Stimulated activated CD4-positive, alpha-beta T cell treated with anti-CD3 and anti-CD28 coated beads, Interleukin-15, amount 100 ng/mL, for 48 hours (primary cell): ENCODE data around the gene DGAT2.

Source experiments
- DNase-seq, 2 donors: peaks; one replicate each; pipeline ENCODE4 v3.0.0-alpha.2; 2020; ENCODE audit warnings: low read depth in 2 of 2

The DGAT2 gene

DNA sequence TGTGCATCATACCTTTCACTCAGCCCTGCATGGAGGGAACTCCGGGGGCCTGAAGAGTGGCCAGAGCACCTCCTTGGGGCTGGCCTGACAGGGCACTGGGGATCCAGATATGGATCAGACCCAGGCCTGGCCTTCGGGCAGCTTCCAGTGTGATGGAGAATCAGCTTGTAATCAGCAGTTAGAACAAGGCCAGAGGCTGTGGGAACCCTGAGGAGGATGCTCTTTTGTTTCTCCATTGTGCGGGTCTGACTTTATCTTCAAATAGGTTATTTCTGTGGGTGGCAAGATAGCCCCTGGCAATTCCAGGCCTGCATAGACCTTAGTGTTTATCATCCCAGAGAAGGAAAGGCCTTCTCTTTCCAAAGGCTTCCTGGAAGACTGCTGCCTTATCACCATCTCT is 12.3 kb downstream of the DGAT2 start:
- no peak for DNase-seq

DNA sequence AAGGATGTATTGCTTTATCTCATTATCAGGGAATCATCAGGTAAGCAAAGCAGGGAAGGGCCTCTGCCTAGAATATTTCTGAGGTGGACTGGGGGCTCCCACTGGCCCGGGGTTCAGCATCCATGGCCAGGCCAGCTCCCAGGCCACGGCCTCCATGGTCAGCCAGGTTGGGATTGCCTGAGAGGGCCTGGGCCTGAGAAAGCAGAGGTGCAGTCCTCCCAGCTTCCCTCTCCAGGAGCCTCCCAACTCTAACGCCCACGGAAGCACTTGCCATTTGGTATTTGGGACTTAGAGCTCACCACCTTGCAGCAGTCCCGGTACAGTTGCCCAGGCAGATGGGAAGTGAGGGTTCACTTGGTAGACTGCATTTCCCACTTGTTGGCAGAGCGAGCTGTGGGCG is 12.7 kb downstream of the DGAT2 start:
- DNase-seq, result no peak

DNA sequence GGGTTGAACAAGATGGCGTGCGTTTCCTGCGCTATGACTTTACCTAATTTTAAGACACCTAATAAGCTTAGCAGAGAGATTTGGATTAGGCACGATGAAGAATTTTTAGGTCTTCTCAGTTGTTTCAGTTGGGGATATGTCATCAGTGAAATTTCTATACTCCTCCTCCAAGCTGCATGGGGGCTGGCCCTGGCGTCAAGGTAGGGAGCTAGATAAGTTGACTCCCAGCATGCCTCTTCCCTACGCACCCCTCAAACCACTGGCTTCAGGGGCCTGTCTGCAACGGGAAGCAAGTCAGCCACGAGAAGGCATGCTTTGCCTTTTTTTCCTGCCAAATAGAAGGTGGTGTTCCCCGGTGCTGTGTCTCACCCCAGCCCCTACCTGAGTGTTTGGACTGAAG is 13.3 kb downstream of the DGAT2 start:
- DNase-seq, result no peak

DNA sequence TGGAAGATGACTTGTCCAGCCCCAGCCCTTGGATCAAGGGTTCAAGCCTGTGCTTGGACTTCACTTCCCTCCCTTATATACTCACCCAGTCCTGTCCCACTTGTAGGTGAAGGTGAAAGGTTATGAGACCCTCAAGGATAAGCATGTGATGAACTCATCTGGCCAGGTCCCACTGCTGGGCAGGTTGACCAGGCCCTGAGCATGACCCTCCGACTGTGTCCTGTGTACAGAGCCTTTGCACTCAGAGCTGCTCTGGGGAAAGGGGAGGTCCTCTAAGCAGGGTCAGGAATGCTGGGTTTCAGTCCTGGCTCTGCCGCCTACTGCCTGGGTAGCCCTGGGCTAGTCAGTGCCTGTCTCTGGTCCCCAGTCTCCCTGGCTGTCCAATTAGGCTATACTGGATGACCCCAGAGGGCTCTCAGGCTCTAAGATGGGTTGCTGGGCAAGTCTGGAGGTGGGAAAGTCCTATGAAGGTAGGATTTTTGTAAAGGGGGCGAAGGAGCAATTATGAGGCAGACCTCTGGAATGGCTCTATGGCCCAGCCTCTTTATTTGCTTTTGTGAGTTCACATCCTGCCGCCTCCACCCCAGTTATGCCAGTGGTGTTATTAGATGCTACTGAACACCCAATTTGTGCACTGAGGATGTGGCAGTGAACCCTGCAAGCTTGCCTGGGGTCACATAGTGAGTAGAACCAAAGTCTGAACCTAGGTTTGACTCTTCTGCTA is 14.1 kb downstream of the DGAT2 start:
- no peak for DNase-seq

DNA sequence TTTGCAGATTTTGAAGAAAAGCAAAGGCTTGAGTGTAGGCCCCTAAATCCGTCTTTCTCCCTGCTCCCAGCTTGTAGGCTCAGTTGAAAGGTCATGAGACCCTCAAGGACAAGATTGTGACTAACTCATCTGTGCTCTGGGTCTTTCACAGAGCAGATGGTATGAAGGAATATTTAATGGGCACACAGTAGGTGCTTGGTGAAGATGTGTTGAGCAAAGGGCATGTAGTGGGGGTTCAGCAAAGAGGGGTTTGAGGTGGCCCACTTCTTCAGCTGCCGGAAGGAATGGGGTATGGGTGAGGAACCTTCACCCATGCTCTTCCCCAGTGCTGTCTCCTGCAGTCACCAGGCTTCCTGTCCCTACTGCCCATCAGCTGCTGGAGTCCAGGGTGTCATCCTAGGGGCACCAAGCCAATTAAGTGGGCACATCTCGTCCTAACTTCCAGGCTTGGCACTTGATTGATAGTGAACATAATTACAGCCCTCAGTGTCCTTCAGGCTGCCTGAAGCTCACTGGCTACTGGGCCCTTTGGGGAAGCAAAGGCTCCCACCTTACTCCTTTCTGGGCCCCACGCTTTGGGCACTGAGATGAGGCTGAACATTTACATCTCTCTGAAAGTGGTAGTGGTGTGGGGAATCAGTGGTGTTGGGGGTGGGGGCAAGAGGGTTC is 15.0 kb downstream of the DGAT2 start:
- DNase-seq, result no peak

DNA sequence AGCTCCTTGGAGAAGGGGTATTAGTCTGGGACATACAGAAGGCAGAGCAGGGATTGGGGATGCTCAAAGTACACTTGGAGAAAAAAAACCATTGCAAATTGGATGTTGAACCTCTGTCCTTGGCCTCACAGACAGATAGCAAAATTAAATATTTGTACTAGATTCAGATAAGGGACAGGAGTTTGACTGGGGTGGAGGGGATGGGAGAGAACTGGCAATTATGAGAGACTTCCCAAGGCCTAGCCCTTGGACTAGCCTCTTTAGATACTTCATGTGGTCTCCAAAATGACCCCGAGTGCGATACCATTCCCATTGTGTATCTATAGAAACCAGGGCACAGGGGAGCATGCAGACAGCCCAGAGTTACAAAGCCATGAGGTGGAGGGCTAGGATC is 15.5 kb downstream of the DGAT2 start:
- no peak for DNase-seq

DNA sequence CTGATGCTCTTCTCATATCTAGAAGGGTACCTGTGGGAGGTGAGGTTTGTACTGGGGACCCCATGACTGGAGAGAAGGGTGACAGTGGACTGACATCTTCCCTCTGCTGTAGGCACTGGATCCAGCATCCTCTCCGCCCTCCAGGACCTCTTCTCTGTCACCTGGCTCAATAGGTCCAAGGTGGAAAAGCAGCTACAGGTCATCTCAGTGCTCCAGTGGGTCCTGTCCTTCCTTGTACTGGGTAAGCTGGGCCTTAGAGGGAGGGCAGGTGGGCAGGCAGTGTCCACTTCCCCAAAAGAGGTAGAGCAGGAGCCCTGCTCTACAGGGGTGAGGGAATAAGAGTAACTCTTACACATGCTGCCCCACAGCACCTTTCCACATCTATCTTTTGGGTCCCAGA is 15.9 kb downstream of the DGAT2 start:
- no peak for DNase-seq

DNA sequence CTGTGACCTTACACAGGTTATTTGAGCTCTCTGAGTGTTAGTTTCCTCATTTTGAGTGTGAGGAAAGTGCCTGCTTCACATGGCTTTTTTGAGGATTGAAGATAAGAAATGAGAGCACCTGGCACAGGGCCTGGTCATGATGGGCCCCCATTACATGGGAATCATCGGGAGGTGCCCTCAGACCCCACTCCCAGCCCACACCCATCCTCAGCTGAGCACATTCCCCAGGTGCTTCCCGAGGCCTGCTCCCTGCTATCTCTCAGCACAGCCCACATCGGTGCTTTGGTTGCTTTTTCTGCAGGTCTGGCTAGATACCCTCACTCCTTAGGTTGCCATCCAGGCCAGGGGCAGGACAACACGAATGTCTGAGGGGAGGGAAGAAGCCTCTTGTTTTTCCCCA is 16.6 kb downstream of the DGAT2 start:
- DNase-seq, result no peak

DNA sequence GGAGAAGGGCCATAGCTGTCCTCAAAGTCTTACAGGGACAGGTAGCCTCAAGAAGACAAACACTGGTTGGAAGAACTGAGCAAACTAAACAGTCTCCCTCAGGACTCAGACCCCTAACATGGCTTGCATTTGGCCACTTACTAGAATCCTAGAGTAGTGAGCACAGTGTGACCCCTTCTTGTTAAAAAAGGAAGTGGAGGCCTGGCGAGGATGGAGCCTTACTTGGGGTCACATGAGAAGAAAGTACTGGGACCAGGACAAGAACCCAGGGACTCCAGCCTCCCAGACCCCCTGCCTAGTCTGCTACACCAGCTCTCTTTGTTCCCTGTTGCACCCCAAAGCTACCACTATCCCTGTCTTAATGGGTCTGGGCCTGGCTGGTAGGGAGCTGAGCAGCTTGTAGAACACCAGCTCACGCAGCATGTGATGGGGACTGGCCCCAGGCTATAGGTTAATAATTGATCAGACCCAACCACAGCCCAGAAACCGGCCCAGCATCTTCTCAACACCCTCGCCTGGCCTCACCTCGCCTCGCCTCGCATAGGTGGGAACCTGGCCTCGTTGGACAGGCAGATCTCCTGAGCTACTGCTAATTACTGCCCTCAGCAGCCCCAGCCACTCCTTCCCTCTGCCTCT is 17.6 kb downstream of the DGAT2 start:
- DNase-seq, result no peak

DNA sequence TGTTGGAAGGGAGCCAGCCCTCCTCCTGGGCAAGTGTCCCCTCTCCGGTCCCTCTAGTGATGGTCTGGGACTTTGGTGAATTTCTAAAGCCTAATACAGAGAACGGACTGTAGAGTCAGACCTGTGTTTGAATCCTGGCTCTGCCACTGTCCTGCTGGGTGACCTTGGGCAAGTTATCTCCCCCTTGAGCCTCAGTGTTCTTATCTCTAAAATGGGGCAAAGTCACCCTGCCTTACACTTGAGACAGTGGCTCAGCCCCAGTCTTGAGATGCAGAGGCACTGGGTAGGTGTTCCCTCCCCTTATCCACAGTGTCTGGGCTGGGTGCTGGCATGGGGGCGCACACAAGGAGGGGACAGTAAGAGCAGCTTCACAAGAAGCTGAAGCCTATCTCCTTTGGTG is 20.9 kb downstream of the DGAT2 start:
- DNase-seq, result no peak

DNA sequence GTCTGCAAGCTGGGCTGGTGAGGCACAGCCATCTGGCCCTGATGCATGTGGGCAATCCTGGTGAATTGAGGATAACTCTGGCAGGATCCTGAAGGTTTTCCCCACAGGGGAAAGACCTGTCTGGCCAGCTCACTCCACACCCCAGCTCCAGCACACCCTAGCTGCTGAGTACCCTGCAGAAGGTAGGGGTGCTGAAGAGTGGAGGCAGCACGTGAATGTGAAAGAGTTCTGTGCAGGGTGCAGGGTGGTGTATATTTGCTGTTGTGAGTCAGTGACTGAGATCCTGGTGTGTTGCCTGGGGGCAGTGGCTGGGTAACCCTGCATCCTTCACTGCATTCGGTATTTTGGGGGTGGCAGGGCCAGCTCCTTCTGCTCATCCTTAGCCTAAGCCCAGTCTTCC is 22.4 kb downstream of the DGAT2 start:
- no peak for DNase-seq

DNA sequence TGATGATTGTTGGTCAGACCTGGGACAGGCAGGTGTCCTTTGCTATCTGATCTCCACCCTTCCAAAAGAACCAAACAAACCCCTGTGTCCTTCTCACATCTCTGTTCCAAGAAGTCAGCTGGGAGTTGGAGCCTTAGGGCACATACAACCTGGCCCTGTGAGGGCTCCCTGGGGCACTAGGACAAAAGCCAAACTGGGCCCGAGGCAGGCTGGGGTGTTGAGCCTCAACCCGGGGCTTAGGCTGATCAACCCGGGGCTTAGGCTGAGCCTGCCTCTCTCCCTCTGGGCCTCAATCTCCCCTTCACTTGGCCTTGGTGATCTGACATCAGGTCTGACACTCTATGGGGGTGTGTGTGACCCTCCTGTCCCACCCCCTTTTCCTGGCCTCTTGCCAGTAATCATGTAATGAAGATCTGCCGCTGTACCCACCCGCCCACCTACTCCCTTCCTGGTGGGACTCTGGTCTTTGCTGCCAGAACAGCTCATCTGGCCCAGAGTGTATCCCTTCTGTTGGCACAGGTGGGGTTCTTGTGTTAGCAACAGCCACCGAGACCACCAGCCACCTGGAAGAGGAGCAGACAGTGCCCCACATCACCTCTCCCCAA is 23.7 kb downstream of the DGAT2 start:
- no peak for DNase-seq

DNA sequence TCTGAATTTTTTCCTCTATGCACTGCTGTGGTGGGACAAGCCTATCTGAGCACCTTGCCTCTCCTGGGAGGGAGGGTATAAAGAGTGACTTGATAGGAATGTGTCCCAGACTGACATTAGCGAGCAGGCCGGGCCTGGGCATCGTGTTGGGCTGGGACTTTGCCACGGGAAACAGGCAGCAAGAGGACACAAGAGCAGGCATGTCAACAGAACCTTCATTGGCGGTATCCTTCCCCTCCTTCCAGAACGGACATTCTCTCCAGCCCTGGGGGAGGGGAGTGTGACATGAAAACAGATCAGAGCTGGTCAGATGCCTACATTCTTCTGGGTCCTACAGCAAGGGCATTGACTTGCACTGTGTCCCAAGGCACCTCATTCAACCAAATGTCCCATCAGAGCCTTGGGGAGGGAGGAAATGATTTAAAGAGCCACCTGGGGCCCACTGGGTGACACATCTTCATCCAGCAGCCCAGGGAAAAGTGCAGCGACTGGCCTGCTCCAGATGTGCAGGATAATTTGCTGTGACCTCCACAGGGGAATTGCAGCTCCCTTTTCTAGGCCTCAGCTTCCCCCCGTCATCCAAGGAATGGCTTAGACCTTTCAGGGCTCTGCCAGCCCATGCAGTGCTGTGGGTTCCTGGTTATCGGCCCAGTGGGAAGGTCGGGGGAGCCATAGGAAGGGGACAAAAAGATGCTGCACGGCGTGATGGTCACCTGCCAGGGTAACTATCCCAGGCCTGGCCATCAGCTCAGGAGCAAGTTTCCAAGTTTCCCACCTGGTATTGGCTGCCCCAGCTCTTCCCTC is 24.6 kb downstream of the DGAT2 start:
- DNase-seq, result no peak

DNA sequence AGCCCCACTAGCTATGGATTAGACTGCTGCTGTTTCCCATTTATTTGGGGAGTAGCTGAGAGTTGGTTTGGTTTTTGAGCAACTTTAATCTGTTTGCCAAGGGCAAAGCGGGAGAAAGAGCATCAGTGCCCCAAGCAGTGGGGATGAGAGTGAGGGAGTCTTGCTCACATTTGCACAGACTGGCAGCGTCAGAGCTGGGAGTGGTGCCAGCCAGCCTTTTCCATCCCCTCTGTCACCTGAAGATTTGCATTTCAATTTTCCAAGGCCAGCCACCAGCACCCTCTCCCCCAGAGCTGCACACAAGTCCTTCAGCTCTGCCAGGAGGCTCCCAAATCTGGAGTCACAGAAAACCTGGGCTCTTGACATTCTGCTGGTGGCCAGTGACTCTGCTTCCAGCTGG is 25.4 kb downstream of the DGAT2 start:
- DNase-seq, result no peak

DNA sequence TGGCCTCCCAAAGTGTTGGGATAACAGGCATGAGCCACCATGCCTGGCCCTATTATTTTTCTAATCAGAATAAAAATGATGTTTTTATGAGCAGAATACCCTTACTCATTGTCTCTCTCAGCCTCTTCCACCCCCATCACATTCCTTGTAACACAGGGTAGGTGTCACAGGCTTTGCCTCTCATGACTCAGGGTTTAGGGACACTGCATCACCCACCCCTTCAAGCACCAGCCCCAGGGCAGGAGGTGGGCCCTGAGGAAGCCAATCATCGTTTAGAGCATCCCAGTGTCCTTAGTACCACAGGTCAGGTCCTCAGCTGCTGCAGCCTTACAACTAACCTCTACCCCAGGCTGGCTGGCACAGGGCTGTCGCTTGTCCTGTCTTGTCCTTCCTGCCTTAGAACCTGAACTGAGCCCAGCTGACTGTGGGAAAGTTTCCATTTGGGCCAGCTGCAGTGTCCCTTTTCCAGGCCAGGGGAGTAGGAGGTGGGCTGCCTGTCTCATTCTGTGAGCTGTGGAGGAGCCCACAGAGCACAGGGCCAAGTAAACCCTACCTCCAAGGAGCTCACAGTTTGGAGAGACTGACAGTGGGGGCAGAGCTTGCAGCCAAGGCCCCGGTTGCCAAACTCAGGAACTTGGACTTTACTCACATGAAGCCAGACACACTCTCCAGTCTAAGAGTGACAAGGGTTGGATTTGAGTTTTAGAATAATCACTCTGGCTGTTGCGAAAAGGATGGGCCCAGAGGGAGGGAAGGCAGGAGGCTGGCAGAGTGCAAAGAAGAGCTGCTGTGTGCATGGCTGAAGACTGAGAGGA is 26.9 kb downstream of the DGAT2 start:
- no peak for DNase-seq

DNA sequence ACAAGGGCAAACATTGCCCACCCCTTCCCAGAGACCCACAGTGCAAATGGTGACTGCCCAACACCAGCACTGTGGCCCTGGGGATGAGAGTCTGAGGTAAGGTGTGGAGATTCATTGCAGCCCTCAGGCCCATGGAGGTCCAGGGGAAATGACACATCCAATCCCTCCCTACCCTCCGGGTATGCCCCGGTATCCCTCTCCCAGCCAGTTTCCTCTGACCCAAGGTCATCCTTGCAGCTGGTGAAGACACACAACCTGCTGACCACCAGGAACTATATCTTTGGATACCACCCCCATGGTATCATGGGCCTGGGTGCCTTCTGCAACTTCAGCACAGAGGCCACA is 27.5 kb downstream of the DGAT2 start:
- DNase-seq, result no peak

DNA sequence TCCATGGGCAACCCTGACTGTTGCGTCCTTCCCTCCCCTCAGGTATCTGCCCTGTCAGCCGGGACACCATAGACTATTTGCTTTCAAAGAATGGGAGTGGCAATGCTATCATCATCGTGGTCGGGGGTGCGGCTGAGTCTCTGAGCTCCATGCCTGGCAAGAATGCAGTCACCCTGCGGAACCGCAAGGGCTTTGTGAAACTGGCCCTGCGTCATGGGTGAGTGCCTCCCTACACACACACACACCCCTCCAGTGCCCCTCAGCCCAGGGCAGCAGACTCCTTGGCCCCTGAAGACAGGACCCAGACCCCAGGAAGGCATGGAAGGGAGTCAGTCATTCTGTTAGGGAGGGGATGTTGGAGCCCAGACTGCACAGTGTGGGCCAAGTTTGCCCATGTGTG is 28.5 kb downstream of the DGAT2 start:
- no peak for DNase-seq

DNA sequence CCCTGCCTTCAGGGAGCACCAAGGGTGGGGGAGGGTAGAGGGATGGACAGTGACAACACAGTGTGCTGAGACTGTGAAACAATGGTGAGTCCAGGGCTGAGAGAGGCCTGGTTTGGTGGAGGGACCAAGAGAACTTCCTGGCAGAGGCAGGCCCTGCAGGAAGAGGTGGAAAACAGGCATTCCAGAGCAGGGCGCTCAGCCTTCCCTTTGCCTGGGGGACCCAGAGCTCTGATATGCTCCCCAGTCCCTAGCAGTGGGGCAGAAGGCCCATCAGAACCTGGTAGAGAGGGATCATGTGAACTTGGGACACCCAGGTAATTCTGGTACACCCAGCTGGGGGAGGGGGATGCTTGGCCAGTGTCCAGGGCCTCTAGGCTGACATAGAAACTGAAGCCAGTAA is 29.2 kb downstream of the DGAT2 start:
- no peak for DNase-seq

DNA sequence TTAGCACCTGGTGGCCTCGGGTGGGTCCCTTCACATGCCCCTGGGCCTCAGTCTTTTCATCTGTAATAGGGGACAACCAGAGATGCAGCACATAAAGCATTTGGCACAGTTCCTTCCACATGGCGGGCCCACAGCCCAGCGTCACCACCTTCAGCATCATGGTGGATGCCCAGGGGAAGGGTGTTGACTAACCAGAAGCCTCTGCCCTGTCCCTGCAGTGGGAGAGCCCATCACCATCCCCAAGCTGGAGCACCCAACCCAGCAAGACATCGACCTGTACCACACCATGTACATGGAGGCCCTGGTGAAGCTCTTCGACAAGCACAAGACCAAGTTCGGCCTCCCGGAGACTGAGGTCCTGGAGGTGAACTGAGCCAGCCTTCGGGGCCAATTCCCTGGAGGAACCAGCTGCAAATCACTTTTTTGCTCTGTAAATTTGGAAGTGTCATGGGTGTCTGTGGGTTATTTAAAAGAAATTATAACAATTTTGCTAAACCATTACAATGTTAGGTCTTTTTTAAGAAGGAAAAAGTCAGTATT is 31.6 kb downstream of the DGAT2 start:
- no peak for DNase-seq

DNA sequence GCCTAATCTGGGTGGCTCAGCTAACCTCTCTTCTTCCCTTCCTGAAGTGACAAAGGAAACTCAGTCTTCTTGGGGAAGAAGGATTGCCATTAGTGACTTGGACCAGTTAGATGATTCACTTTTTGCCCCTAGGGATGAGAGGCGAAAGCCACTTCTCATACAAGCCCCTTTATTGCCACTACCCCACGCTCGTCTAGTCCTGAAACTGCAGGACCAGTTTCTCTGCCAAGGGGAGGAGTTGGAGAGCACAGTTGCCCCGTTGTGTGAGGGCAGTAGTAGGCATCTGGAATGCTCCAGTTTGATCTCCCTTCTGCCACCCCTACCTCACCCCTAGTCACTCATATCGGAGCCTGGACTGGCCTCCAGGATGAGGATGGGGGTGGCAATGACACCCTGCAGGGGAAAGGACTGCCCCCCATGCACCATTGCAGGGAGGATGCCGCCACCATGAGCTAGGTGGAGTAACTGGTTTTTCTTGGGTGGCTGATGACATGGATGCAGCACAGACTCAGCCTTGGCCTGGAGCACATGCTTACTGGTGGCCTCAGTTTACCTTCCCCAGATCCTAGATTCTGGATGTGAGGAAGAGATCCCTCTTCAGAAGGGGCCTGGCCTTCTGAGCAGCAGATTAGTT is 32.3 kb downstream of the DGAT2 start:
- no peak for DNase-seq
